NCI-H2171 (cell line): ENCODE data around the gene TOP3B.

Experiments used
- DNase-seq: peaks from one replicate; lab custom pipeline; 2025; lab: John Stamatoyannopoulos, UW

TOP3B gene

DNA sequence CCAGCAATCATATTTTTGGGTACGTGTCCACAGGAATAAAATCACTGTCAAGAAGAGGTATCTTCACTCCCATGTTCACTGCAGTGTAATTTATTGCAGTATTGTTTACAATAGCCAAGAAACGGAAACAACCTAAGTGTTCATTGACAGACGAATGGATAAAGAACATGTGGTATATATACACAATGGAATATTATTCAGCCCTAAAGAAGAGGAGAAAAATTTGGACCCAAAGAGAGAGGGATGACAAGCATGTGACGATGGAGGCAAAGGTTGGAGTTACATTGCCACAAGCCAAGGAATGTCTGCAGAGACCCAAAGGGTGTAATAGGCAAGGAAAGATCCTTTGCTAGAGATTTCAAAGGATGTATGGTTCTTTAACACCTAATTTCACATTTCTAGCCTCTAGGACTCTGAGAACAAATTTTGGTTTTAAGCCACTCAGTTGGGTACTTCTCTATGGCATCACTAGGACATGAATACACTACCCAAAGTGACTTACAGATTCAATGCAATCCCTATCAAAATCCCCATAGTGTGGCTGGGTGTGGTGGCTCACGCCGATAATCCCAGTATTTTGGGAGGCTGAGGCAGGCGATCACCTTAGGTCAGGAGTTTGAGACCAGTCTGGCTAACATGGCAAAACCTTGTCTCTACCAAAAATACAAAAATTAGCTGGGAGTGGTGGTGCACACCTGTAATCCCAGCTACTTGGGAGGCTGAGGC, 31.1 kb upstream of the TOP3B start:
- no peak for DNase-seq

DNA sequence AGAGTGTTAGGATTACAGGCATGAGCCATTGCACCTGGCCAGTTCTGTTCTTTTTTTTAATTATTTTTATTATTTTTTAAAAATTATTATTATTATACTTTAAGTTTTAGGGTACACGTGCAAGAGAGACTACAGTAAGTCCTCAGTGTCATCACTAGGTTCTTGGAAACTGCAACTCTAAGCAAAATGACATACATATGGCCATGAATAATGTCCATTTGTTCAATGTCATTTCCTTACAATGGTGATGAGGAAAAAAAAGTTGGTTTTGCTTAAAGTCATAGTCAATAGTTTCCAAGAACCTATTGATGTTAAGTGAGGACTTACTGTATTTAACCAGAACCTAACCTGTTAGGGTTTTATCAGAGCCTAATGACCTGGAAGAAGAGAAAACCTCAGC, 29.4 kb upstream of the TOP3B start:
- no peak for DNase-seq

GRCh38 chr22:22010358-22010757, 27.8 kb upstream of the TOP3B start:
- DNase-seq = no peak

DNA sequence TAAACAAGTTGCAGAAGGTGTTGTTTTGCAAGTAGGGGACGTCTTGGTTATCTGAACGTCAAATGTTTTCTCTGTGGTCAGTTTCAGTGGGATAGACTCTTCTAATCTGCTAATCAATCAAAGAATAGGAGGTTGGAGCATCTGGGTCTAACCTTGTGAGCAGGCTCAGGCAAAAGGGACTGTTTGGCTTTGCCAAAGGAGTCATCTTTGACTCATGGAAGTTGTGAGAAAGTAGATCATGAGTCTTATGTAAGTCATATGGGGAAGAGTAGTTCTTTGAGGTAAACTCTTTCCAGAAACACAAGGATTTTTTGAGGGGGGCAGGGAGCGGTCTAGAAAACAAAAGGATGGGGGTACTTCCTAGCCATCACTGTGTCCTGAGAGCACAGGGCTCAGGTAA, 27.1 kb upstream of the TOP3B start:
- DNase-seq = no peak

DNA sequence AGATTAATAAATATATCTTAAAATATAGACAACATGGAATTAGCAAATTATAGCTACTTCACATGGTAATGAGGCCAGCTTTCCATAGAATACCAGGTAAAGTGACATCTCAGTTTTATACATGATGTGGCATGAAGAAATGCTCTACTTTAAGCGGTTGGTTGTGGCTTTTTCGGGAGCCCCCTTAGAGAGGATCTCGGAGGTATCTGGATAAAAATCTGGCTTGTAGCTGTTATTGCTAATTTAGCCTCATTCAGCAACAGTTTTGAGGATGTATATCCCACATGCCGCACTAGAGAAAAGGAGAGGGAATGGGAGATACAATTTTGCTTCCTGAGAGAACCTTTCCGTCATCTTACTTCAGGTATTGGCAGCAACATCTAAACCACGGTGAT, 24.0 kb upstream of the TOP3B start:
- no peak for DNase-seq

DNA sequence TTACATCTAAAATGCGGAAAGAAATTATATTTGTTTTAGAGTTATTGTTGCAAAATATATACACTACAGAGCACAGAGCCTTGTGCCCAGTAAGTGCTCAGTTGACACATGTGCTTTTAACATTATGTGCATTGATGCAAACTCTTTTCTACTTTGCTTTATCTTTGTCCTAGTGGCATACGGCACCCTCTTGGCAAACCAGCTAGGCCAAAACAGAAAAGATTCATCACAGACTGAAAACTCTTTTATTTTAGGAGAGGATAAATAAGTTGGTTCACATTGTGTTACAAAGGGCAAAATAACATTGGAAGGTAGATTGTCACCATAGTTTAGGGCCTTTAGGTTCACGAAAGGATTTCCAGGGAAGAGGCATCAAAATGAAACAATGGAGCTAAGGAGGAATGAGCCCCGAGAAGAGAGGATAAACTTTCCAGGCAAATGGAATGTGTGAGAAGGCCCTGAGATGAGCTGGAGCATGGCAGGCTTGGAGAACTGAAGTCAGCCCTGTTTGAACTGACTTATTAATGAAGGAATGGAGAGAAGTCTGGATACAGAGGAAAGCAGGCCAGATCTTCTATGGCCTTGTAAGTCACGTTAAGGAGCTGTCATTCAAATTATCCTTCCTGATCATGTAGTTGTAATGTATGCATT, 23.5 kb upstream of the TOP3B start:
- no peak for DNase-seq

DNA sequence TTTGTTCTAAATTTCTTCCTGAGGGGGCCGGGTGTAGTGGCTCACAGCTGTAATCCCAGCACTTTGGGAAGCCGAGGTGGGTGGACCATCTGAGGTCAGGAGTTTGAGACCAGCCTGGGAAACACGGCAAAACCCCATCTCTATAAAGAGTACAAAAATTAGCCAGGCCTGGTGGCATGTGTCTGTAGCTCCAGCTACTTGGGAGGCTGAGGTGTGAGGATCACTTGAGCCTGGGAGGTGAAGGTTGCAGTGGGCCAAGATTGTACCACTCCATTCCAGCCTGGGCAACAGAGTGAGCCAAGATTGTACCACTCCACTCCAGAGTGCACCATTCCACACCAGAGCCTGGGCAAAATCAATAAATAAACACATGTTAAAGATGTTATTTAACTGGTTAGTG, 20.6 kb upstream of the TOP3B start:
- no peak for DNase-seq

DNA sequence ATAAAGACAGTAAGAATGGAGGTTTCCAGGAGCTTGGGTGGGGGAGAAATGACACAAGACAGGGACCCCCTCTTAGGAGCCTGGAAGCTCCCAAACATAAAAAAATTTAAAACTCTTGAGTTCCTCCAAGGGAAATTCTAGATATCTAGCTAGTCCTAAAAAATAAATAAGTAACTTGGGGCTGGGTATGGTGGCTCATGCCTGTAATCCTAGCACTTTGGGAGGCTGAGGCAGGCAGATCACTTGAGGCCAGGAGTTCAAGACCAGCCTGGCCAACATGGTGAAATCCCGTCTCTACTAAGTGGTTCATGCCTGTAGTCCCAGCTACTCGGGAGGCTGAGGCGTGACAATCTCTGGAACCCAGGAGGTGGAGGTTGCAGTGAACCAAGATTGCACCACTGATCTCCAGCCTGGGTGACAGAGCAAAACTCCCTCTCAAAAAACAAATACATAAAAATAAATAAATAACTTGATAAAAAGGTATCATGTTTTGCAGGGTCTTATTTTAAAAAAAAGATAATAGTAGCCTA, 20.0 kb upstream of the TOP3B start:
- no peak for DNase-seq

GRCh38 chr22:22001664-22002525, 19.3 kb upstream of the TOP3B start:
- DNase-seq = no peak

- DNase-seq = no peak
These were observed 16.1 kb upstream of the TOP3B start for GRCh38 chr22:21998595-21999247.

GRCh38 chr22:21996175-21996720, 13.7 kb upstream of the TOP3B start:
- DNase-seq = no peak

DNA sequence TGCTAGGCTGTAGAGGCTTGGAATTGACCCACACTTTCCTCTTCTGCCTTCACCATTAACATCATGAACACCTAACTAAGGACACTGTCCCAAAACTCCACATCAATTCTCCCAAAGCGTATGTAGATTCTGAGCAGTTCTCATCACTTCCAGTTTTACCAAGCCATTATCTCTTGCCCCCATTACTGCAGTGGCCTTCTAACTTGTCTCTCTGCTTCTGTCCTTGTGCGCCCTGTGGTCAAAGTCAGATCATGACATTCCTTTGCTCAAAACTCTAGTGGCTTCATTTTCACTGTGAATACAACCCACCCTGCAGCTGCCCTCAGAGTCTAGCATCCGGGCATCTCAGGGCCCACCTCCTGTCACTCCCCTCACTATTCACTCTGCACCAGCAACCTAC, 13.1 kb upstream of the TOP3B start:
- DNase-seq = no peak

GRCh38 chr22:21994881-21995444, 12.4 kb upstream of the TOP3B start:
- DNase-seq = no peak

DNA sequence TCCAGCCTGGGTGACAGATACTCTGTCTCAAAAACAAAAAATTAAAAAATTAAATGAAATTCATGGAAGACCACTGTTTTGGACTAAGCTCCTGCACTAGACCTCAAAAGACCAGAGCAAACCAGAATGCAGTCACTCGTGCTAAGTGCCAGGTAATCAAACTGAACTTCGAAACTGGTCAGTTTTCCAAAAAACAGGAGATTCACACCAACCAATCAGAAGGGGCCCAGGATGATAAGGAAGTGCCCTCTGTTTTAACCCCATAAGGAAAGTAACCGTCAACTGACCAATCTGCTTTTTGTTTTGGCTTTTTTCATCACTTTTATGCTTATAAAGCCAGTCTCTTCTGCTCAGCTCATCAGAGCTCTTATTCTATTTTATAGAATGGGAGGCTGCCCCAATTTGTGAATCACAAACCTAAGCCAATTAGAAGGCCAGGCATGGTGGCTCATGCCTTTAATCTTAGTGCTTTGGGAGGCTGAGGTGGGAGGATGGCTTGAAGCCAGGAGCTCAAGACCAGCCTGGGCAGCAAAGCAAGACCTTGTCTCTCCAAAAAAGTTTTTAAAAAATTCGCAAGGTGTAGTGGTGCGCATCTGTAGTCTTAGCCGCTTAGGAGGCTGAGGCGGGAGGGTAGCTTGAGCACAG, 10.1 kb upstream of the TOP3B start:
- no peak for DNase-seq

- DNase-seq = no peak
These were observed 9.2 kb upstream of the TOP3B start for GRCh38 chr22:21991774-21992173.

- no peak for DNase-seq
These were observed 8.7 kb upstream of the TOP3B start for GRCh38 chr22:21991304-21991596.

GRCh38 chr22:21990445-21991303, 8.1 kb upstream of the TOP3B start:
- DNase-seq = no peak

DNA sequence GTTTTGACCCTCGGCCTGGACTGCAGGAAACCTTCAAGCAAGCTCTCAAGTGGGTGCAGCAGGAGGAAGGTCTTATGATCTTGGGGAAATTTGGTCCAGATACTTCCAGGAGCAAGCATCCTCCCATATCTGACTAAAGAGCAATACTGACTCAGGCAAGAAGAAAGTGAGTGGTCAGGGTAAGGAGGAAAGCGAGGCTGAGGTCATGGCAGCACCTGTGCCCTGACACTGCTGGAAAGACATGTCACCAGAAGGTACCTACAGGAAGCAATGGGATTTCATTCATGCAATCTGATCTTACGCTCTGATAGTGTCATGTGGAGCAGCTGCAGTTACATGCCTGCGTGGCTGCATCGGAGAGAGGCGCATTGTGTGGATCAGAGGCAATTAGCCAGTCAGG, 6.5 kb upstream of the TOP3B start:
- peak; percentile 55 for DNase-seq

DNA sequence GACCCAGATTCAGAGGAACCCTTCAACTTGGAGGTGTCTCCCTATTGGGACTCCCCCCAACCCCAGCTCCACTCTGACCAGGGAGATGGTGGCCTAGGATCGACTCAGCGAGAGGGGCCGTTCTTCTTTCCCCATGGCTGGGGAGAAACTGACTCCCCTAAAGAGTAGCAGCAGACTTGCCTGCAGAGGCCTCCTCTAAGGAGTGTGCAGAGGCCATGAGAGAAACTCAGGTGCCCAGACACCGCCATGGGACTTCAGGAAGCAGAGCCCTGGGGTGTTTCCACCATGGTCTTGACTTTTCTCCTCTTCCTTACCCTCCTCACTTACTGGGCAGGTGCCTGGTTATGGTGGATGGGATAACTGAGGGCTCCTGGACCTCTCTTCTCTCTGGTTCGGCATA, 2.6 kb upstream of the TOP3B start:
- DNase-seq = no peak

DNA sequence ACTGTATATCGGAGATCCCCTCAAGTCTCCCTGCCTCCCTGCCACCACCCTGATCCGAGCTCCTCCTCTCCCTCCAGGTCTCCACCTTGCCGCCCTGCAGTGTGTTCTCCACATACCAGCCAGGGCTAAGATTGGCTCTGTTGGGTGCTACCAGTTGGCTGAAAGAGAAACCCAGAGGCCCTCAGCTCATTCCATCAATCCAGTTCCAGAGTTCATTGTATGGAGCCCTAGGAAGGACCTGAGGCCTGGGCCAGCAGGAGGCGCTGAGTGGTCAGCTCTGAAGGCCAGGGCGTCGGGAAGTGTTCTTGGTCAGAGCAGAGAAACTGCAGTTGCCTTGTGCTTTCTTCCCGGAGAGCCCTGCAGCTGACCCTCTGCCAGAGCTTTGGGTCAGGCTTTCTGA, 2.2 kb upstream of the TOP3B start:
- no peak for DNase-seq
